ENCODE results near the gene GGA2. TPM values are rescaled to one million over a fixed set of nuclear protein-coding genes. Genes with fewer than 3 reads are reported as not detected.

Gene GGA2
- total RNA-seq, 3 donors from 2014 or later = 42.9 to 72.0 (median 61.9) TPM

GRCh38 chr16:23432176-23433128, 77.8 kb downstream of the GGA2 start:
- H3K4me1 ChIP-seq = no peaks in the 10 kb centered on the region
- H3K27ac ChIP-seq = peak overlapping the region; percentile 53 to 80
- TF ChIP-seq CTCF (IDR thresholded peaks at IDR 0.05) (no peak), POLR2AphosphoS5 (IDR thresholded peaks at IDR 0.05) (no peak), POLR2A (IDR thresholded peaks at IDR 0.05) (no peak)
- no peaks in the 10 kb centered on the region for H3K27me3 ChIP-seq
- intact Hi-C loops (cut with DNase I; ENCODE audit: low total_unique reads) = no loop called here
- no peaks in the 10 kb centered on the region for H3K36me3 ChIP-seq
- no peak overlapping the region for H3K4me3 ChIP-seq
- DNase-seq (ENCODE audit: low spot score in 2 of 2) = no peak
- H3K9me3 ChIP-seq = no peaks in the 10 kb centered on the region

- Histone ChIP-seq H3K4me1 (peaks cover 9 to 10% of the 10 kb centered on the region in 2 donors), H3K36me3 (no peaks in the 10 kb centered on the region), H3K9me3 (no peaks in the 10 kb centered on the region), H3K27me3 (no peaks in the 10 kb centered on the region), H3K4me3 (no peak overlapping the region), H3K27ac (no peak overlapping the region)
- no peak for TF ChIP-seq POLR2AphosphoS5 (IDR thresholded peaks at IDR 0.05)
- TF ChIP-seq POLR2A (IDR thresholded peaks at IDR 0.05) = no peak
- no peak for TF ChIP-seq CTCF (IDR thresholded peaks at IDR 0.05)
- intact Hi-C loops (cut with DNase I; ENCODE audit: low total_unique reads) = loop anchor here (10.0 kb wide), 1 partner anchor 114 kb away; no protein-coding TSS in a partner anchor
- DNase-seq (ENCODE audit: low spot score in 2 of 2) = no peak
These were observed 81.9 kb downstream of the GGA2 start for GRCh38 chr16:23428351-23428750.

- peak; percentile 85 to 90 for DNase-seq (ENCODE audit: low spot score in 2 of 2)
- H3K27me3 ChIP-seq = no peaks in the 10 kb centered on the region
- H3K4me3 ChIP-seq = no peak overlapping the region
- H3K4me1 ChIP-seq = peaks cover 9 to 10% of the 10 kb centered on the region in 2 donors
- intact Hi-C loops (cut with DNase I; ENCODE audit: low total_unique reads) = loop anchor here (10.0 kb wide), 1 partner anchor 110 kb away; no protein-coding TSS in a partner anchor
- peak overlapping the region; percentile 98 for H3K27ac ChIP-seq
- no peaks in the 10 kb centered on the region for H3K9me3 ChIP-seq
- H3K36me3 ChIP-seq = no peaks in the 10 kb centered on the region
- peak in 1 of 3 donors; percentile 44 for TF ChIP-seq POLR2AphosphoS5 (IDR thresholded peaks at IDR 0.05)
- TF ChIP-seq CTCF (IDR thresholded peaks at IDR 0.05) = no peak
These were observed 85.9 kb downstream of the GGA2 start for GRCh38 chr16:23424292-23424958.

- peak; percentile 83 to 95 for DNase-seq (ENCODE audit: low spot score in 2 of 2)
- no peak overlapping the region for H3K4me3 ChIP-seq
- H3K36me3 ChIP-seq = no peaks in the 10 kb centered on the region
- TF ChIP-seq POLR2AphosphoS5 (IDR thresholded peaks at IDR 0.05) (peak; percentile 69 to 84 (median 76)), CTCF (IDR thresholded peaks at IDR 0.05) (no peak), POLR2A (IDR thresholded peaks at IDR 0.05) (no peak)
- intact Hi-C loops (cut with DNase I; ENCODE audit: low total_unique reads) = loop anchor here (10.0 kb wide), 1 partner anchor 109 kb away; no protein-coding TSS in a partner anchor
- peak overlapping the region; percentile 98 for H3K27ac ChIP-seq
- H3K9me3 ChIP-seq = no peaks in the 10 kb centered on the region
- peaks cover 9 to 10% of the 10 kb centered on the region in 2 donors for H3K4me1 ChIP-seq
- no peaks in the 10 kb centered on the region for H3K27me3 ChIP-seq
These were observed 86.7 kb downstream of the GGA2 start for GRCh38 chr16:23423496-23424049.

All from breast epithelium (tissue), 4 donors.